ENCODE results near the gene GRID1.

DNA sequence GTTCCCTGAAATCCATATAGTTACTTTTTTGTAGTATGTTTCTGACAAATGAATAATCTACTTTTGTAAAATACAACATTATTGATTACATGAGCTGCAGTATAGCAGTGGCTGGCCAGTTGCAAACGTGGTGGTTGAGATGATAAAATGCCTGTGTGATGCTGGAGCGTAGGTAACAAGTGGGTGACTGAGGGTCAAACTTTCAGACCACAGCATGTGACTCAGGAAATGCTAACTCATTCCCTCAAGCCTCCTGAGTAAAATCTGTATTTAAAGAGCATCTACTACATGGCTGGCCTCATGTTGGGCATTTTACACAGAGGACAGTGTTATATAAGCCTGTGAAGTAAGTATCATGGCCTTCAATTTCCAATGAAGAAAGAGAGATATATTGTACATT lies 585.2 kb downstream of the GRID1 start:
- no peak for TF ChIP-seq GATA2 (IDR thresholded peaks at IDR 0.05; ENCODE audit: low read depth, low read length)
- no peak for TF ChIP-seq GATA3 (IDR thresholded peaks at IDR 0.05; ENCODE audit: low read depth, low read length)

Data from SH-SY5Y (cell line).